Ovary (tissue), 3 donors: ENCODE measurements around the gene GOSR1.

Source experiments
- EP300 ChIP-seq: sonication (generic); formaldehyde crosslinking; IDR thresholded peaks from one replicate; pipeline ENCODE4 v1.6.1; 2017; ENCODE audit warnings: antibody characterized with exemption
- POLR2A ChIP-seq: fragments of 450-650 bp; IDR thresholded peaks from one replicate; pipeline ENCODE4 v1.6.1; 2017; ENCODE audit warnings: antibody characterized with exemption, mild to moderate bottlenecking, moderate library complexity
- TF ChIP-seq, protein P1 (sequence below), 3 donors: fragments of 450-650 bp in 2 of 3; fragments of 200-600 bp in 1 of 3; IDR thresholded peaks; one replicate each; pipeline versions ENCODE4 v1.5.1 to v1.8.0; 2016 to 2022; ENCODE audit warnings: antibody characterized with exemption in 3 of 3, mild to moderate bottlenecking in 1 of 3
- donor health status: DM: no; HTN: no; CAD: no.

DNA sequence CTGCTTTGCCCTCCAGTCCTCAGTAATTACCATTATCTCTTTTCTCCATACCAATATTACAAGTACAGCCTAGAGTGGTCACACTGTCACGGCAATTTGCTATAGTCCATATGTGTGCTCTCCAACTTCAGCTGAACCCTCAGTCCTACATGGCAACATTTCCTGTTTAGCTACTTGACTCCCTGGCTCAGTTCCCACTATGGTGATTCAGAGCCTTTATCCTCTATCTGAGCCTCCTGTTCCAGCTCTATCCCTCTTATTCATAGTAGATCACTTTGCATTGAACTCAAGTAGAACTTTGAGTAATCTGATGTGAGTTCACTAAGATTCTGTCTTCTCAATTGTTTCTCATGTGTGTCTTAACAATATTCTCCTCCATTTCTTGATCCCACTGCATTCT lies 43.7 kb upstream of the GOSR1 start:
- no peak for TF ChIP-seq POLR2A
- TF ChIP-seq, protein P1, sequence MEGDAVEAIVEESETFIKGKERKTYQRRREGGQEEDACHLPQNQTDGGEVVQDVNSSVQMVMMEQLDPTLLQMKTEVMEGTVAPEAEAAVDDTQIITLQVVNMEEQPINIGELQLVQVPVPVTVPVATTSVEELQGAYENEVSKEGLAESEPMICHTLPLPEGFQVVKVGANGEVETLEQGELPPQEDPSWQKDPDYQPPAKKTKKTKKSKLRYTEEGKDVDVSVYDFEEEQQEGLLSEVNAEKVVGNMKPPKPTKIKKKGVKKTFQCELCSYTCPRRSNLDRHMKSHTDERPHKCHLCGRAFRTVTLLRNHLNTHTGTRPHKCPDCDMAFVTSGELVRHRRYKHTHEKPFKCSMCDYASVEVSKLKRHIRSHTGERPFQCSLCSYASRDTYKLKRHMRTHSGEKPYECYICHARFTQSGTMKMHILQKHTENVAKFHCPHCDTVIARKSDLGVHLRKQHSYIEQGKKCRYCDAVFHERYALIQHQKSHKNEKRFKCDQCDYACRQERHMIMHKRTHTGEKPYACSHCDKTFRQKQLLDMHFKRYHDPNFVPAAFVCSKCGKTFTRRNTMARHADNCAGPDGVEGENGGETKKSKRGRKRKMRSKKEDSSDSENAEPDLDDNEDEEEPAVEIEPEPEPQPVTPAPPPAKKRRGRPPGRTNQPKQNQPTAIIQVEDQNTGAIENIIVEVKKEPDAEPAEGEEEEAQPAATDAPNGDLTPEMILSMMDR (IDR thresholded peaks at IDR 0.05), result no peak
- TF ChIP-seq EP300, result no peak
